NT2/D1 (cell line): ENCODE results near the gene ARHGAP10.

Experiments used
- SUZ12 ChIP-seq: IDR thresholded peaks from 2 replicates; pipeline ENCODE4 v1.6.1; 2011; ENCODE audit not compliant: insufficient read length, insufficient read depth; ENCODE audit errors: extremely low read depth
- YY1 ChIP-seq: IDR thresholded peaks from 2 replicates; pipeline ENCODE4 v1.6.1; 2011; ENCODE audit not compliant: insufficient read length, insufficient read depth

DNA sequence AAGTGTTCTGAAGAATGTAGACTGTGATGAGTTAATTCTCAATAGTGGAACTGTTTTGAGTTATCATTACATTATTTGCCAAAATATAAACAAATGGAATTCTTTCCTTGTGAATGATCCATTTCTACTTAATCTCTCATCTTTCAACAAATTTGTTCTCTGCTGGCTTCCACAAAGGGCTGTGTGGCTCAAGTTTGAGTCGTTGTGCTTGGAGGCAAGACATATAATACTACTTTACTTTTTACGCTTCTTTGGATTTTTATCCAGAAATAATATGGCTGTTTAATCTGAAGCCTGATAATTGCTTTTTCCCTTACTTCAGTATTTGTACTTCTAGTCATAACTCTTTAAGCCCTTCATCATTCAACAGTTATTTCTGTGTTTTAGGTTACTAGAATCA lies 169.5 kb downstream of the ARHGAP10 start:
- TF ChIP-seq SUZ12: no peak
- TF ChIP-seq YY1: no peak
